Large intestine (tissue), 3 donors: ENCODE measurements around the gene DCP2. TPM values are rescaled to one million over a fixed set of nuclear protein-coding genes. Genes with fewer than 3 reads are reported as not detected.

ENCODE experiments used
- DNase-seq, 2 donors: peaks; one replicate each; pipeline versions ENCODE4 v3.0.0 to v3.0.0-alpha.2; 2013
- H3K27ac ChIP-seq: one replicate; pipeline ENCODE4 v1.5.1; 2013; ENCODE audit warnings: low read length
- H3K27me3 ChIP-seq: 2 replicates; pipeline ENCODE4 v1.6.1; 2013; ENCODE audit warnings: low read length; ENCODE audit not compliant: control insufficient read depth, insufficient read depth
- H3K36me3 ChIP-seq: 2 replicates; pipeline ENCODE4 v1.6.1; 2013; ENCODE audit warnings: low read length; ENCODE audit not compliant: control insufficient read depth, insufficient read depth
- H3K4me1 ChIP-seq: one replicate; pipeline ENCODE4 v1.6.1; 2013; ENCODE audit warnings: low read length; ENCODE audit not compliant: control insufficient read depth, insufficient read depth
- H3K4me3 ChIP-seq: one replicate; pipeline ENCODE4 v1.5.1; 2013; ENCODE audit warnings: low read length
- H3K9me3 ChIP-seq: one replicate; pipeline ENCODE4 v1.6.1; 2013; ENCODE audit warnings: mild to moderate bottlenecking, low read depth, low read length, moderate library complexity; ENCODE audit not compliant: control insufficient read depth
- WGBS: methylation state at CpG from one replicate; pipeline ENCODE4 v1.1.5; 2013; ENCODE audit warnings: low lambda C conversion rate; ENCODE audit not compliant: insufficient coverage; 5-methylcytosine and 5-hydroxymethylcytosine counted together
- polyA plus RNA-seq: library from polyadenylated mRNA; unstranded; fragments of 120-200 nt; gene quantifications from one replicate; pipeline ENCODE4 v1.2.1, GENCODE V29; 2013

Gene DCP2
- polyA plus RNA-seq, 1 donor: 19.2 TPM

DNA sequence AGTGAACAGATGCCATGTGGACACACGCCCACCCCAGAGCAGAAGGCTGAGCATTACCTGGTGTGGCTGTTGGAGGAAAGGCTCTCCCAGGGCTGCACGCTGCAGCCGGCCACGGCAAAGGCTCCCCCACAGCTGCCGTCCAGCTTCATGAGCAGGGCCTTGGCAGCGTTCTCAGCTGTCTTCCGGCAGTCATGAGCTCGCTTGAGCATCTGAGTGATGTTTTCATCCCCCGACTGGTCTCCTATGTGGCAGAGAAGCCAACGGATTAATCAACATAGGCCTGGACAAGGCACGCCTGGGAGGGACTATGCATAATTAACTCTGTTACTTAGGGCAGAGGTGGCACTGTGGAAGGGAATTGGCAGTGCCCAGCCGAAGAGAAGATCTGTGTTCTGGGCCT, 87.3 kb downstream of the DCP2 start:
- DNase-seq: no peak

GRCh38 chr5:113064806-113065205, 88.2 kb downstream of the DCP2 start:
- WGBS: no CpG with 5 or more reads among the region's 1 CpG
- no peak overlapping the region for H3K4me3 ChIP-seq
- H3K36me3 ChIP-seq: peaks cover 2% of the 10 kb centered on the region
- no peak for DNase-seq
- peaks cover 6% of the 10 kb centered on the region for H3K4me1 ChIP-seq
- H3K27ac ChIP-seq: no peak overlapping the region
- H3K27me3 ChIP-seq: no peaks in the 10 kb centered on the region
- no peaks in the 10 kb centered on the region for H3K9me3 ChIP-seq

More for the DNA sequence above, 87.3 kb downstream of the DCP2 start:
- H3K36me3 ChIP-seq: peaks cover 2% of the 10 kb centered on the region
- WGBS: no CpG with 5 or more reads among the region's 12 CpGs
- peaks cover 6% of the 10 kb centered on the region for H3K4me1 ChIP-seq
- no peaks in the 10 kb centered on the region for H3K27me3 ChIP-seq
- no peaks in the 10 kb centered on the region for H3K9me3 ChIP-seq
- no peak overlapping the region for H3K4me3 ChIP-seq
- no peak overlapping the region for H3K27ac ChIP-seq

DNA sequence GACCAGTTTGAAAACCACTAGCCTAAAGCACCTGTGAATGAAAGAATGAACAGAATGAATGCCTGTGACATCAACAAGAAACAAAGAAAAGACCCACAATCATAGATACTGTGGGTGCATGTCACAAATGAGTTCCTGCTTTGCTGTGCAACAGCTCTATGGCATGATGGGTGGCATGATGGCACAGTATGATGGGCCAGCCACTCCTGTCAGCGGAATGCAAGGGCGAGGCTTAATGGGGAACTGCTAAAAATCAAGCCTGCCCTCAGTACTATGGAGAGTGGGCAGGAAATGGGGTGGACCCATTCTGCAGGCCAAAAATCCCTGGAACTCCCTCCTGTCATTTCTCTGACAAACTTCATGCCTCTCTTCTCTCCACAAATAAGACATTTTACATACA, 89.0 kb downstream of the DCP2 start:
- Histone ChIP-seq H3K27me3 (no peaks in the 10 kb centered on the region), H3K36me3 (peaks cover 2% of the 10 kb centered on the region)
- no CpG with 5 or more reads among the region's 2 CpGs for WGBS

DNA sequence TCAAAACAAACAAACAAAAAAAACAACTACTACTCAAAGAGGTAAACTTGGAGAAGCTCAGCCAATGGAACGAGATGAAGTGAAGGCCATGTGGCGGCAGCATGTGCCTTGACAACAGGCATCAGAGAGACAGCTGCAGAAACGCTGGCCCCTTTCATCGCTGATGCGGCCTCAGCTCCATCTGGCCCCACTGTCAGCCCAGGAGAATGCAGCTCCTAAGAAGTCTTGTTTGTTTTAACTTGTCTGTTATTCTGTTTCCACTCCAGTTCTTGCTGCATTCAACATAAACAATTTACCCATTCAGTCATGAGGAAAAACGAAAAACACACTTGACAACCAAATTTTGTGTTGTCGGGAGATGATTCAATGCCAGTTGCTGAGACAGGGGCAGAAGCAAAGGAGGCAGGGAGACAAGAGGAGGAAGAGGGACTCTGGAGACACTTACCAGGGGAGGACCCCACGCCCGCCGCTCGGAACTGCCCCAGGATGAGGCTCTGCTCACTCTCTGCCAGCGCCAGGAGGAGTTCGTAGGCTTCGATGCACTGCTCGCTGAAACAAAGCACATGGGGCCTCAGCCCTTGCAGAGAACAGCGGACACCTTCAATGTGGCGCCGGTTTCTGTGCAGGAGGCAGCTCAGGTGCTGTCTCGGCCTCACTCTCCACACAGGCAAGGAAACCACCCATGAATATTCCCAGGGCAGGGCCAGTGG, 91.2 kb downstream of the DCP2 start:
- Histone ChIP-seq H3K4me3 (no peak overlapping the region), H3K4me1 (no peaks in the 10 kb centered on the region), H3K27me3 (no peaks in the 10 kb centered on the region), H3K36me3 (peaks cover 2% of the 10 kb centered on the region), H3K27ac (no peak overlapping the region), H3K9me3 (no peaks in the 10 kb centered on the region)
- DNase-seq: peak; percentile 25 to 34
- WGBS: no CpG with 5 or more reads among the region's 19 CpGs

More for the DNA sequence above, 89.0 kb downstream of the DCP2 start:
- Histone ChIP-seq H3K27ac (no peak overlapping the region), H3K4me1 (peaks cover 6% of the 10 kb centered on the region), H3K9me3 (no peaks in the 10 kb centered on the region), H3K4me3 (no peak overlapping the region)
- no peak for DNase-seq

GRCh38 chr5:113068559-113068958, 92.0 kb downstream of the DCP2 start:
- no peaks in the 10 kb centered on the region for H3K9me3 ChIP-seq
- WGBS: no CpG with 5 or more reads among the region's 2 CpGs
- H3K4me3 ChIP-seq: no peak overlapping the region
- peaks cover 2% of the 10 kb centered on the region for H3K36me3 ChIP-seq
- no peak for DNase-seq
- no peaks in the 10 kb centered on the region for H3K27me3 ChIP-seq
- no peak overlapping the region for H3K27ac ChIP-seq
- H3K4me1 ChIP-seq: no peaks in the 10 kb centered on the region

Other genes starting within 250 kb of the DCP2 start
- gene APC, start 238.9 kb upstream of the DCP2 start, polyA plus RNA-seq: 33.7 TPM
- gene SRP19, start 115.5 kb upstream of the DCP2 start, polyA plus RNA-seq: 71.0 TPM
- gene REEP5, start 54.6 kb upstream of the DCP2 start, polyA plus RNA-seq: 73.6 TPM